AG04450 (cell line): Measurements from ENCODE around the gene PTPRD. TPM values are rescaled to one million over a fixed set of nuclear protein-coding genes. Genes with fewer than 3 reads are reported as not detected.
A peak's percentile ranks its signal among the peaks of the same experiment; 100 is the strongest.

Experiments used
- CTCF ChIA-PET: fragments of 300-600, 350-600 bp; formaldehyde crosslinking; extraction: SDS; loops from one replicate; lab custom pipeline; 2022; ENCODE audit warnings: antibody characterized with exemption, inconsistent platforms; lab: Charles Lee
- POLR2A ChIA-PET: fragments of 350-600 bp; formaldehyde crosslinking; extraction: SDS; loops from one replicate; lab custom pipeline; 2021; ENCODE audit warnings: antibody characterized with exemption, inconsistent platforms; lab: Yijun Ruan, JAX
- DNase-seq: peaks from one replicate; pipeline ENCODE4 v3.0.0-alpha.2; 2011; ENCODE audit warnings: low read depth, low spot score
- H3K27ac ChIP-seq: one replicate; pipeline ENCODE4 v1.5.1; 2012; ENCODE audit warnings: low read depth, low read length, control low read depth
- H3K27me3 ChIP-seq: one replicate; pipeline ENCODE4 v1.6.0; 2012; ENCODE audit warnings: low read length; ENCODE audit not compliant: control insufficient read depth, insufficient read depth
- H3K4me3 ChIP-seq: 2 replicates; pipeline ENCODE4 v1.5.1; 2011; ENCODE audit warnings: mild to moderate bottlenecking, low read depth, low read length, control low read depth
- H3K9me3 ChIP-seq: 2 replicates; pipeline ENCODE4 v1.5.1; 2012; ENCODE audit warnings: low read length; ENCODE audit not compliant: control insufficient read depth, insufficient read depth
- CTCF ChIP-seq: IDR thresholded peaks from 2 replicates; pipeline ENCODE4 v1.5.1; 2011; ENCODE audit warnings: low read depth, low read length, control low read depth, inconsistent platforms
- polyA plus RNA-seq: library from polyadenylated mRNA; depleted of rRNA; stranded (reverse); fragments of >200 nt; gene quantifications from 2 replicates; pipeline ENCODE4 v1.2.3, GENCODE V29; 2011

Gene PTPRD
- polyA plus RNA-seq, 1 experiment, result 0.19 TPM

GRCh38 chr9:10268531-10269485 is 344.0 kb downstream of the PTPRD start:
- Histone ChIP-seq H3K4me3 (no peak overlapping the region), H3K9me3 (peaks cover 1% of the 10 kb centered on the region; the same call in 1 of the 2 replicates), H3K27me3 (no peaks in the 10 kb centered on the region), H3K27ac (no peak overlapping the region)
- POLR2A ChIA-PET, result no interaction called here
- no peak for DNase-seq
- CTCF ChIA-PET, result interaction anchor here (0.6 to 3.9 kb wide), 15 partner anchors 9 to 223 kb away, joined by 3 to 52 read pairs (median 3); no protein-coding TSS in a partner anchor
- peak; percentile 58 for TF ChIP-seq CTCF

DNA sequence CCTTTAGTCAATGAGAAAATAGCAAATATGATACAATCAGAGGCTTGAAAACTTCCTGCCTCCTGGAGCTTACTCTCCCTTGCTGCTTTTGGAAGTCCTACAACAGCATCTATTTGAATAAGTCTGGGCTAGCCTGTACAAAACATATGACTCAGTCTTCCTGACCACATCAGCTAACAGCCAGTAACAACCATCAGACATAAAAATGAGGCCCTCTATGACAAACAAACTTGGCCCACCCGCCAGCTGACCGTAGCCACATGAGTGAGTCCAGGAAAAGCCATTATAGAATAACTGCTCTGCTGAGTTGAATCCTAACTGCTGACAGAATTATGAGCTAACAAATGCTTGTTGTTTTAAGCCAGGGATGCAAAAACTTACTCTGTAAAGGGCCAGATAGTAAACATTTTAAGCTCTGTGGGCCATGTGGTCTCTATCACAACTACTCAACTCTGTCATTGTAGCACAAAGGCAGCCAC is 347.6 kb downstream of the PTPRD start:
- POLR2A ChIA-PET, result no interaction called here
- DNase-seq, result peak; percentile 47
- Histone ChIP-seq H3K4me3 (no peak overlapping the region), H3K27ac (no peak overlapping the region), H3K9me3 (peaks cover 3% of the 10 kb centered on the region; the same call in 1 of the 2 replicates), H3K27me3 (no peaks in the 10 kb centered on the region)
- no peak for TF ChIP-seq CTCF
- CTCF ChIA-PET, result interaction anchor here (0.7 to 1.6 kb wide), 5 partner anchors 33 to 220 kb away, joined by 3 to 6 read pairs (median 3); no protein-coding TSS in a partner anchor

- CTCF ChIA-PET, result interaction anchor here (1.3 kb wide), 1 partner anchor 9 kb away, joined by 4 read pairs; no protein-coding TSS in a partner anchor
- H3K9me3 ChIP-seq, result peaks cover 3% of the 10 kb centered on the region; the same call in 1 of the 2 replicates
- POLR2A ChIA-PET, result no interaction called here
- H3K27me3 ChIP-seq, result peaks cover 2% of the 10 kb centered on the region
- H3K4me3 ChIP-seq, result no peak overlapping the region
- no peak overlapping the region for H3K27ac ChIP-seq
- TF ChIP-seq CTCF, result no peak
- DNase-seq, result no peak
Measured at GRCh38 chr9:10260501-10260900, 352.3 kb downstream of the PTPRD start.

DNA sequence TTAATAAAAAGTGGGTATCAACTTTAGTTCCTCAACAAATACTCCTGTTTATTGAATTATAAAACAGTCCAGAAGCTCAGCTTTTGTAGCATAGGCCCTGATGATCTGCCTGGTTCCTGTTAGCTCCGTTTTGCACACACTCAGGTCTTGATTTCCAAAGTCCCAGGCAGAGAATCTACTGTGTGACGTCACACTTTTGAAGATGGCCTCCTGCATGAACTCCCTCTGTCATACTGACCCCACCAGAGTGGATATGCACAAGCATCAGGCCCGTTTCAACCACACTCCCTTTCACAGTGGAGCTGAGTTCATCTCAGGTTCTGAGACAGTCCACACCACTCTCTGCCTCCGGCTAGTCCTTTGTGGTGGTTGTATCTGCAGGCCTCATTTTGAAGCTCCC is 353.1 kb downstream of the PTPRD start:
- no peak for TF ChIP-seq CTCF
- no peak for DNase-seq
- CTCF ChIA-PET, result interaction anchor here (1.3 kb wide), 1 partner anchor 10 kb away, joined by 4 read pairs; no protein-coding TSS in a partner anchor
- Histone ChIP-seq H3K27ac (no peak overlapping the region), H3K27me3 (peaks cover 2% of the 10 kb centered on the region), H3K4me3 (no peak overlapping the region), H3K9me3 (peaks cover 3% of the 10 kb centered on the region; the same call in 1 of the 2 replicates)
- POLR2A ChIA-PET, result no interaction called here
